HG03565 (cell line): ENCODE data around the gene CCNY.

ENCODE experiments used
- ATAC-seq: cut with Tn5 transposase; IDR thresholded peaks from one replicate; pipeline ENCODE4 v1.9.1; 2021; ENCODE audit warnings: mild to moderate bottlenecking, moderate library complexity; ENCODE audit not compliant: unreplicated experiment

The CCNY gene

DNA sequence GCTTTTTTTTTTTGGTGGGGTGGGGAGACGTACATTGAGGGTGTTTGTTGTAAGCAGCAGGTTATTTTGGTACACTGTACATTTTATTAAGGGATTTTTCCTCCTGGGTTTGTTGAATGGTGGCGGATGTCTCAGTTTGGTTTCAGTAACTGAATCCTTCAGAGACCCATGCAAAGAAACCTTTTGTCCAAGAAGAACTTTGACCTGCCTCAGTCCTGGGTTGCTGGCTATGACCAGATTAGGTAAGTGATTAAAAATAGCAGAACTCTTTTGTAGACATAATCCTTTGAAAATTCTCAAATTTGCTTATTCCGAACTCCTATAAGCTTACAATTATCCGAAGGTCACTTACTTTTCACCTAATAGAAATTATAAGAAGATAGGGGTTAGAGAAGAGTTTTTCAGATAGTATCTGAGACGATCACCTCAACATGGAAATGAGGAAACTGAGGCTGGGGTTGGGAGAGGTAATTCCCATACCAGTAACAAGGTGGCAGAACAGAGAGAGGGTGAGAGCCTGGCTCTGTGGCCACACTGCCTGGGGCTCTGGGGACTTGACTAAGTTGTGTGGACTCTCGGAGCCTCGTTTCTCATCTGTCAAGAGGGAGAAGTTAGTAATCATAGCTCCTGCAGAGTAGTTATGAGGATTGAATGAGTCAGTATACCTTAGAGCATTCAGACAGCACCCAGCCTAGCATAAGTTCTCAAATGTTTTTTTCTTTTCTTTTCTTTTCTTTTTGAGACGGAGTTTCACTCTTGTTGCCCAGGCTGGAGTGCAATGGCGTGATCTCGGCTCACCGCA is 87.4 kb downstream of the CCNY start:
- ATAC-seq: no peak

- no peak for ATAC-seq
These were observed 88.5 kb downstream of the CCNY start for GRCh38 chr10:35424680-35425285.

DNA sequence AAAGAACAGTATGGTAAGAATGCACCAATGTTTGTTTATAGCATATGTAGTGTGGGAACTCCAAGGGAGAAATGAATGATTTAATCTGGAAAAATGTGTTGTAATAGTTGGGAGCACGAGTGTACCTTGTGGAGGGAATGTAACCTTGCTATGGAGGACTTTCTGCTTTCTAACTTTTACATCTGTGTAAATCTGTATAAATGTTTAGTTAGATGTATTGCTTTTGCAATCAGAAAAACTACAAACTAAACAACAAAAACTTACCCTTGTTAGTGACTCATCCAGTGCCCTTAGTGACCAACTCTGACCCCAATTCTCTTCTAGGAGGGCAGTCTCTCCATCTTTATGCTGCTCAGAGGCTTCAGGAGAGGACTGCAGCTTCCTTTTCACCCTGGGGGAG is 89.3 kb downstream of the CCNY start:
- no peak for ATAC-seq

- ATAC-seq: no peak
These were observed 90.3 kb downstream of the CCNY start for GRCh38 chr10:35426657-35427056.

- ATAC-seq: no peak
These were observed 91.2 kb downstream of the CCNY start for GRCh38 chr10:35427543-35427942.

DNA sequence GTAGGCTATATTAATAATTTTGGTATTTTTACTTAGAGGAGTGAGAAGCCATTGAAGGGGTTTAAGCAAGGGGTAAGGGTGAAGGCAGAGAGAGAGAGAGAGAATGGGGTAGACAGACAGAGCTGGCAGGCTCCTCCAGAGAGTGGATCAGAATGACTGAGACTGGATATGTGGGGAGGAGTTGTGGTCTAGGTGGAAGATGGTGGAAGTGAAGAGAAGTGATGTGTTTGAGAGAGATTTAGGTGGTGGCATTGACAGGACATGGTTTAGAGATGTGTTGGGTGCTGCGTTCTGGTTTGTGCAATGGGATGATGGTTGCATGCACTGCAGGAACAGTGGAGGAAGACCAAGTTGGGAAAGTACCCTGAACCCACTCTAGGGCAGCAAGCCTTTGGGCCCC is 92.2 kb downstream of the CCNY start:
- ATAC-seq: no peak

GRCh38 chr10:35432781-35433338 is 96.6 kb downstream of the CCNY start:
- no peak for ATAC-seq

DNA sequence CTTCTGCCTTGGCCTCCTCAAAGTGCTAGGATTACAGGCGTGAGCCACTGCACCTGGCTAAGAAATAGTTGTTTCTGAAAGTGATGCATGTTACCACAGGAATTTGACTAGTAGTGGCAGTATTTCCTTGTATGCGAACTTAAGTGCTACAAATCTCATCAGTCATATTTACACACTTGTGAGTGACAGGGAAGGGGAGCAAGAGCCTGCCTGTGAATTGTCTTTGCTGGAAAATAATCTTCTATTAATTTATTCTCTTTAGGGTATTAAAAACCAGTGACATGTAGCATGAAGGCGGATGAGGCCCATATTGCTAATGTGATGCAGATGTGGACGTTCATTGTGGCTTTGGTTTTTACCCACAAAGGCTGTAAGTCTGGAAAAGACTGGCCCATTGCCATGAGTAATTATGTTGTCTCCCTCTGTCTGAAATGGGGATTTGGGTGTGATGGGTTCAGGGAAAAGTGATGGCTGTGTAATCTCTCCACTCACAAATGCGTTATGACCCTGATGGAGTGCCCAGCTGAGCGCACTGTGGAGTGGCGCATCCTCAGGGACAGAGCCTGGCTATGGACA is 97.6 kb downstream of the CCNY start:
- no peak for ATAC-seq

GRCh38 chr10:35434533-35434932 is 98.2 kb downstream of the CCNY start:
- ATAC-seq: peak; percentile 59

DNA sequence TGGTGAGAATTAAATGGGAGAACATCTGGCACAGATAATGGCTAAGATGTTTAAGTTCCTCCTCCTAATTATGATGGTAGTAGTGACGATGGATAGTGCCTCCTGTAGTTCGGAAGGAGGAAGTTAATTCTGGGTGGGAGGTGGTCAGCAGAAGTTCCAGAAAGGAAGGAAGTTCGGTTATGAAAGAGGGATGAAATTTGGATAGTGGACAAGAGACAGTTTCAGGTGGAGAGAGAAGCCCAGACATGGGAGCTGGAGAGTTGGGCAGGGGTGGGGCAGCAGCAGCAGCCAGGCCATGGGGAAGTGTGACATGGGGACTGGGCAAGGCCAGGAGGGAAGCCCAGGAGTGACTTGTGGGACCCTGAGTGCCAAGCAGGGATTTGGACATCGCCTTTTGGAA is 99.5 kb downstream of the CCNY start:
- ATAC-seq: no peak

DNA sequence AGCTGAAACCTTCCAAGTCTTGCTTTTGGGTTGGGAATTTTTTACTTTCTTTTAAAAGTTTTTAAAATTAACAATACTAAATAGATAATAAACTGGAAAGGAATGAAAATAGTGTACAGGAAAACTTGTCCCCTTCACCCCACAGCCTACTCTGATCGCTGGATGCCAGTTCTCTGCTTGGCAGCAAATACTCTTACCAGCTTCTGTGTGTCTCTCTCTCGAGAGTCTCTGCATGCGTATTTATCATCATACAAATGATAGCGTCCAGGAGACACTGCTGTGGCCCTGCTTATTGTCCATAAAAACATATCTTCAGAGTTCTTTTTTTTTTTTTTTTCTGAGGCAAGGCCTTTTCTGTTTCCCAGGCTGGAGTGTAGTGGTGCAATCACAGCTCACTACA is 101.5 kb downstream of the CCNY start:
- ATAC-seq: no peak

DNA sequence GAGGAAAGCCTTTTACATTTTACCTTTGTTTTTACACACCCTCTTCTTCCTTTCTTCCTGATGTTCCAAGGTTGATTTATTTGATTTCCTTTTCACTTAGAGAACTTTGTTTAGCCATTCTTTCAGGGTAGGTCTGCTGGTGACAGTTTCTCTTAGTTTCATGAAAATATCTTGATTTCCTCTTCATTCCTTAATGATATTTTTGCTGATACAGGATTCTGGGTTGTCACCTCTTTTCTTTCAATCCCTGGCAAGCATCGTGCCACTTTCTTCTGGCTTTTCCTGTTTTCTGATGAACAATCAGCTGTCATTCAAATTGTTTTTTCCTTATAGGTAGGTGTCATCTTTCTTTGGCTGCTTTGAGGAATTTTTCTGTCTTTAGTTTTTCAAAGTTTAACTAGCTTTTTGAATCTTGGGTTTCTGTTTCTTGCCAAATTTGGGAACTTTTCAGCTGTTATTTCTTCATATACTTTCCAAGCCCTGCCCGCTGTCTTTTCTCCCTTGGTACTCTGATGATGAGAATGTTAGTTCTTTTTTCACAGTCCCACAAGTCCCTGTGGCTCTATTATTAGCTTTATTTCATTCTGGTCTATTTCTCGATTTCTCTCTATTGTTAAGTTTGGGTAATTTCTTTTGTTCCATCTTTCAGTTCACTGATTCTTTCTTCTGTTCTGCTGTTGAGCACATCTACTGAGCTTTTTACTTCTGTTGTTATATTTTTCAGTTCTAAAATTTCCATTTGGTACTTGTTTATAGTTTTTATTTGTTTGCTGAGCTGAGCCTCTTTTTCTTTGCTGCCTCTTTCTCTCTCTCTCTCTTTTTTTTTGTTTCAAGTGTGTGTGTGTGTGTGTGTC is 102.6 kb downstream of the CCNY start:
- no peak for ATAC-seq

DNA sequence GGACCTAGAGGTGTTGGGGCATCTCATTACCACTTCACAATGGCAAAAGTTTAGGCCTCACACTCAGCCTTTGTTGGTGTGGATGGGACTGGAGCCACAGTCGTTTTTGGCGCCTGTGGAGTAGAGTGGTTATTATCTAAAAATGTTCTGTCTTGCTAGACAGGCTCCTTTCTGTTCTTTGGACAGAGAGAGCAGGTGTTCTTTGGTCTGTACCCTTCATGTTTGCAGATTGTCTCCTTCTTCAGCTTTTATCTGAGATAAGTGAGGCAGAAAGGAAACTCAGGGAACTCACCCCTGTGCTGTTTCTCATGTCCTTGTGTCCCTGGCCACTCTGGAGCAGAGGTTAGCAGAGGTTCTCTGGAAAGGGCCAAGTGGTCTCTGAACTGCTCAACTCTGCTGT is 103.7 kb downstream of the CCNY start:
- ATAC-seq: no peak

- ATAC-seq: no peak
These were observed 105.7 kb downstream of the CCNY start for GRCh38 chr10:35442028-35442427.

DNA sequence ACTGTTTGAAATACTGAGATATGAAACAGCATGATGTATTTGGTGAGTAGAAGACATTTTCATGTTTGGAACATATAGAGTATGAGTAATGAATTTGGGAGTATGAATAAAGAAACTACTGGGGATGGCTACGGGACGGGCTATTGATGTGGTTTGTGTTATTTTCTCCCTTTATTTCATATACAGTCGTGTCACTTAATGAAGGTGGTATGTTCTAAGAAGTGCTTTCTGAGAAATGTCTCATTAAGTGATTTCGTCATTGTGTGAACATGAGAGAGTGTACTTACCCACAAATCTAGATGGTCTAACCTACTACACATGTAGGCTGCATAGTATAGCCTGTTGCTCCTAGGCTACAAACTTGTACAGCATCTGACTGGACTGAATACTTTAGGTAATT is 106.3 kb downstream of the CCNY start:
- ATAC-seq: no peak

- no peak for ATAC-seq
These were observed 107.5 kb downstream of the CCNY start for GRCh38 chr10:35443858-35444257.

DNA sequence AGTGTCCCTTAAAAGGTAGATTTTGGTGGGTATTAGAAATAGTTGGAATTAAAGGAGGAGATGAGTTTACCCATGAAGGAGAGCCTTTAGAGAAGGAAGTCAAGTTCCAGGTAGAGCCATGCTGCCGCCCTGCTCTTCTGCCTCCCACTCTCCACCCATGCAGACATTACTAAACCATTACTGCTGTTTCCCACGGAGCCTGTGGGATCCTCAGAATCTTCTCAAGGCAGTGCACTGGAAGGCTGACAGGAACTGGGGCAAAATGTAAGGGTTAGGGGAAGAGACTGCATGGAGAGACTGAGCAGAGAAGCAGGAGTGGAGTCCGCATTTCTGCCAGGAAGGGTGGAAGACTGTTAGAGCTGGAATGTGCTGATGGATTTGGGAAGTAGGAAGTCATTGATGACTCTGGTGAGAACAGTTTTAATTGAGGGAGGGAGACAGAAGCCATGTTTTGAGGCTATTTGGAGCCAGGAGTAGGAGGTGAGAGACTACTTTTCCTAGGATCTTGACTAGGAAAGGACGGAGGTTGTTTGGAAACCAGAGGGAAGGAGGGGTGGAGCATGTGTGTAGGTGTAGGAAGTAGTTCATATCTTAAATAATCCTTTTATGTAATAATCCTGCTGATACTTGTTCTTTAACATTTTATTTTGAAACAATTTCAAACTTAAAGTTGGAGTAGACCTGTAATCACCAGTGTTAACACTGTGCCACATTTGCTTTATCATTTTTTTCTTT is 109.0 kb downstream of the CCNY start:
- no peak for ATAC-seq

DNA sequence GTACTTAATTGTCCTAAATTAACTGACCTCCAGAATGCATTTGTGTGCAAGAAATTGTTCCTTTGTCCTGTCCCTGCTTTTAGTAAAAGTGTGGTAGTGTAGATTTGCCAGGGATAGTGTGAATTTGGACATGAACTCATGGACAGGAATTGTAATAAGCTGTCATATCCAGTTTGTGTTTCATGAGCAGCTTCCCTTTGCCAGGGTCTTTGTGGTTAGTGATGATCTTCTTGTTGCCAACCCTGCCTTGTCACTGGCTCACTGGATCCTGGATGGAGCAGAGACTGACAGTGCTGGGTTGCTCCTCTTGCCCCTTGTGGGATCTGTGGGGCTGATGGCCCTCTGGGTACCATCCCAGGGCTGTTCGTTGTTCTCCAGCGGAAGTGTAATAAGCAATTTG is 110.1 kb downstream of the CCNY start:
- ATAC-seq: no peak

DNA sequence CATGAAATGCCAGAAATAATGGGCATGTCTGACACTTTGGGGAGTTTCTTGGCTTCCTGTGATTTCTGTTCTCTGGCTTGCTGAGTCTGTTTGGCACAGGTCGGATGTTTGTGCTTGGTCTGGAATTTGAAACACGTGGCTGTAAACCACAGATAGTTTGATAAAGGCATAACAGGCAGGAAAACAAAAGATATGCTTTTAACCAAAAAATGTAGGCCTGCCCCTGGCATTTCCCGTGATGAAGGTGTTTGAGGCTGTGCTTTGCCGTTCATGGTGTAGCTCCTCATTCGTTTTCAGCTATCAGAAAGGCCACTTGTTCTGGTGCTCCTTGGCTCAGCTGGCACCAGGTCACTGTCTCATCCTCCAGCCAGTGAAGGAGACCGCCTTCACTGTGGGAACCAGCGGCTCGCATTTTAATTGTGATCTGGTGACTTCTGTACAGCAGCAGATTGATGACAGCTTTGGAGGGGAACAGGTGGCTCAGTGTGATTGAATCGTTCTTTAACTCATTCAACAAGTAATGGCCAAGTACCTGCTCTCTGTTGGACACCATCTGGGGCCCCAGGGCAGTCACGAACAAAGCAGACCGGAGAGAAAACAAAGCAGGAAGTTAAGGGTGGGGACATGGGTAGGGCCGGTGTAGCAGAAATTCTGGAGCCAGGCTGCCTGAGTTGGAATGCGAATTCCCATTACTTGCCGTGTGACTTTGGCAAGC is 111.5 kb downstream of the CCNY start:
- no peak for ATAC-seq
